HG03460 (cell line): ENCODE measurements around the gene SEMA4D.
"Not testable (repeated sequence)": the region's sequence is repeated elsewhere in the genome, so short reads cannot be mapped to it uniquely, and the experiment has no call there.

Source experiments
- ATAC-seq: cut with Tn5 transposase; IDR thresholded peaks from one replicate; pipeline ENCODE4 v1.9.1; 2021; ENCODE audit not compliant: unreplicated experiment

Gene SEMA4D

GRCh38 chr9:89358376-89358916 is 139.5 kb downstream of the SEMA4D start:
- ATAC-seq, result no peak

DNA sequence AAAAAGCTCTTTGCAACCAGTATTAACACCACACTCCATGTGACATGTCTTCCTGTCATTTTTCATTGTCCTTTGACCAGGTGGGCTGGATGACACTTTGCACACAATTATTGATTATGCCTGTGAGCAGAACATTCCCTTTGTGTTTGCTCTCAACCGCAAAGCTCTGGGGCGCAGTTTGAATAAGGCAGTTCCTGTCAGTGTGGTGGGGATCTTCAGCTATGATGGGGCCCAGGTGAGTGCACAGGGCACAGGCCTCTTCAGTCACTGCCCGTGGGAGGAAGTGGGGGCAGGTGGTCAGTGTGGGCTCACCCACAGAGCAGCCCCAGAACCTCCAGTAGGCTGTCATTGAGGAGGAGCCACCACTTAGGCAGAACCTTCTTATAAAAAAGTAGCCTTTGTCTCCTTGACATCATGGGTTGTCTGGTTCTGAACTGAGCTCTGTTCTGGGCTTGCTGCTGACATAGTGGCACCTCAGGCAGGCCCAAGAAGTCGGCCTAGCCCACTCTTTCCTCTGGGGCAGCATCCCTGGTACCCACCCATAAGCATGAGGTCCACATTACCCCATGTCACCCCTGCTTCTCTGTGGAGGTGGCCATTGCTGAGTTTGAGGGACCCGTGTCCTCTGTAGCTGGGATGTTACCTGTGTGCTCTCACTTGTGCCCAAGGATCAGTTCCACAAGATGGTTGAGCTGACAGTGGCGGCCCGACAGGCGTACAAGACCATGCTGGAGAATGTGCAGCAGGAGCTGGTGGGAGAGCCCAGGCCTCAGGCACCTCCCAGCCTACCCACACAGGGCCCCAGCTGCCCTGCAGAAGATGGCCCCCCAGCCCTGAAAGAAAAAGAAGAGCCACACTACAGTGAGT is 140.3 kb downstream of the SEMA4D start:
- ATAC-seq, result no peak

DNA sequence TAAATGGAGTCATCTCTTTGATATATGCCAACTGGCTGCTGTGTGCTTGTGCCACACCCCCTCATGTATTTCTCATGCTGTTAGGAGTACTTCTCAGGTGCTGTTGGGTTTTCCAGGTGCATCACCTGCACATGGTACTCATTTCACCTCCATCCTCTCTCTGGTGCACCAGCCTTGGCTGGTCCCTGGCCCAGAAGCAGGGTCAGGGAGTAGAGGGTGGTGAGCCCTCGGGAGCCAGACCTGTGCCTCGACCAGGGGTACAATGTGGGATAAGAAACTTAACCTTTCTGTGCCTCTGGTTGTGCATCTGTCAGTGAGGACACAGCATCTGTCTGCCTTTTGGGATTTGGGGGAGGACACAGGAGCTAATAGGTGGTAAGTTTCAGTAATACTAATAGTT is 141.1 kb downstream of the SEMA4D start:
- no peak for ATAC-seq

- no peak for ATAC-seq
Measured at GRCh38 chr9:89354471-89354870, 143.4 kb downstream of the SEMA4D start.

GRCh38 chr9:89353989-89354388 is 143.9 kb downstream of the SEMA4D start:
- no peak for ATAC-seq

DNA sequence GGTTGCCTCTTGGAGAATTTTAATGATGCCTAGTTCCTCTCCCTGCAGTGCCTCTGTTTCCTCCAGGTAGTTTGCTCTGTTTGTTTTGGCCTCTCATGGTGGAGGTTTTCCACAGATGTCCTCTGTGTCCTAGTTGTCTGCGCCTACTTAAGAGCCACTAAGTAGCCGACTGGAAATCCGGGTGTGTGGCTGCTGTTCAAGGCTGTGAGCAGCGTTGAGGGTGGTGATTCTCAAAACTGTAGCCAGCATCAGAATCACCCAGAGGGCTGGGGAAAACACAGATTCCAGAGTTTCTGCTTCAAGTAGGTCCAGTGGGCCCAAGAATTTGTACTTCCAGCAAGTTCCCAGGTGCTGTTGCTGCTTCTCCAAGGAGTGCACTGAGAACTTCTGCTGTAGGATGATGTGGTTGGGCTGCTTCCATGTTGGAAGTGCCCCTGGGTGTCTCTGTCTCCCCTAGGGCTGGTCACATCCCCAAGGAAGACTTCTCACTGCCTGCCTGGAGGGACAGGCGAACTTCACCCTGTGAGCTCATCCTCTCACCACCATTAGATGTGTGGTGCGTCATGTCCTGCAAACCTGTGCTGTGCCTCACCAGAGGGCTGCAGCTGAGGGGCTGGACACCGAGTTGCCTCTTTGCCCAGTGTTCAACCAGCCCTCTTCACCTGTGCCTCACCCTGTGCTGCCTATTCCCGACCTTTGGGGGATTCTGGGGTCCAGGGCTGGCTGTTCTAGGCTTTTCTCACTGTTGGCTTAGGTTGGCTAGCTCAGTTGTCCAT is 144.9 kb downstream of the SEMA4D start:
- ATAC-seq, result no peak

DNA sequence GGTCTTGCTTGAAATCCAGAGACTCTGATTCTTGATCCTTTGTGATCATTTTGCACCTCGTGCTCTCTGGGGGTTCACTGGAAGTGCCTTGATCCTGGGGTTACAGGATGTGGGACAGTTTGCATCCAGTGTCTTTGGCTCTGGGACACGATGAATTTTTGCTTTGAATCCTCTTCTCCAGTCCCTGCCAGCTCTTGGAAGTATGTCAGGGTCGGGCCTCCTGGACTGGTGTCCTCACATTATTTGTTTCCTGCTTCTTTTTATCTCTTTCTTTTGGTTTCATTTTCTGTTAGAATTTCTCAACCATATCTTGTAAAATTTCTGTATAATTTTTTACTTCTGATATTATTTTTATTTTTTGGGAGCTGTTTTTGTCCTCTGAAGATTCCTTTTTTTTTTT is 145.5 kb downstream of the SEMA4D start:
- ATAC-seq, result no peak

GRCh38 chr9:89351584-89352300 is 146.2 kb downstream of the SEMA4D start:
- no peak for ATAC-seq

- no peak for ATAC-seq
Measured at GRCh38 chr9:89350988-89351557, 146.8 kb downstream of the SEMA4D start.

GRCh38 chr9:89349607-89350006 is 148.3 kb downstream of the SEMA4D start:
- no peak for ATAC-seq

DNA sequence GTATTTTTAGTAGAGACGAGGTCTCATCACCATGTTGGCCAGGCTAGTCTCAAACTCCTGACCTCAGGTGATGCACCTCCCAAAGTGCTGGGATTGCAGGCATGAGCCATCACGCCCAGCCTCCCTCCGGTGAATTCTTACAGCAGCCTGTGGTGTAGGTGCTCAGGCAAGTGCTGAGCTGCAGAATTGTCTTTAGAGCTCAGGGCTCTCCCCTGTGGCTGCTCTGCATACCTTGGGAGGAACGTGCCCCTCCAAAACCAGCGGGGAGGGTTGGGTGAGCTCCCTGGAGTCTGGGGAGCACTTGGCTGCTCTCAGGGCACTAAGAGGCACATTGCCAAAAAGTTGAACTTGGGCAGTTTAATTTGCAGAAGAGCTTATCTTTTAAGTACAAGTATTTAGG is 150.3 kb downstream of the SEMA4D start:
- no peak for ATAC-seq

DNA sequence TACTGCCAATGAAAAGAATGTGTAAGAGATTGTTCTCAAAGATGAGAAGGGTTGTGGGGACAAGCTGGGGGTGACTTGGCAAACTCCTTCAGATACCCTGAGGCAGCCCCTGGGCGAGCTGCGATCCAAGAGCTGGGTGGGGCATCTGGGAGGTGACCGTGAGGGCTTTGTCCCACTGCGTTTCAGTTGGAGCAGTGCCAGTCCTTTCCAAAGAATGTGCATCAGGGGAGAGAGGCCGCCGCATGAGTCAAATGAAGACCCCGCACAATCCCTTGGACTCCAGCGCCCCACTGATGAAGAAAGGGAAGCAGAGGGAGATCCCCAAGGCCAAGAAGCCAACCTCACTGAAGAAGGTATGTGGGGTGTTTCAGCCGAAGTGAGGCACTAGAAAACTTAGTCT is 151.2 kb downstream of the SEMA4D start:
- no peak for ATAC-seq

- no peak for ATAC-seq
Measured at GRCh38 chr9:89345476-89345875, 152.4 kb downstream of the SEMA4D start.

- ATAC-seq, result not testable (repeated sequence)
Measured at GRCh38 chr9:89343812-89344211, 154.1 kb downstream of the SEMA4D start.

GRCh38 chr9:89342948-89343347 is 155.0 kb downstream of the SEMA4D start:
- no peak for ATAC-seq

DNA sequence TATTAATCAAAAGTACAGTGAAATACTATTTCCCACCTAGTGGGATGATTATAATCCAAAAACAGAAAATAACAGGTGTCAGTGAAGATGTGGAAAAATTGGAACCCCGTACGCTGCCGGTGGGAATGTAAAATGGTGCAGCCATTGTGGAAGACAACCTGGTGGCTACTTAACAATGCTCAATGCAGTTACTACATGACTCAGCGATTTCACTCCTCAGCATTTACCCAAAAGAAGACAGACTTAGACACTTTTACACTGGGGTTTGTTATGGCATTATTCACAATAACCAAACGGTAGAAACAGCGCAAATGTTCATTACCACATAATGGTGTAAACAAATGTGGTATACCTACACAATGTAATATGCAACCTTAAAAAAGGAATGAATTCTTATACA is 155.7 kb downstream of the SEMA4D start:
- no peak for ATAC-seq

GRCh38 chr9:89340332-89340731 is 157.6 kb downstream of the SEMA4D start:
- ATAC-seq, result no peak

DNA sequence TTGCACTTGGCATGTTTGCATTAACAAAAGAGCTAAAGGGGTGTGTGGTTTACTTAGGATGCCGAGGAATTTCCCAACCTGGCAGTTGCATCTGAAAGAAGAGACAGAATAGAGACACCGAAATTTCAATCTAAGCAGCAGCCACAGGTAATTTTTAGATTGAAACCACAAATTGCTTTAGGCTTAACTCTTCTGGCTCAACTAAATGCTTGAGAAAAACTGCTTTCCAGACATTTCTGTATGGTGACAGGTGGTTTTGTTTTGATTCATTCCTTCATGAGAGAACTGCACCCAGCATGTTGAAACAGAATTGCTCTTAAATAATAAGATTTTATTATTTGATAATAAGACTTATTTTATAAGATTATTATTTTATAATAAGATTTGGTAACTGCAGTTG is 158.1 kb downstream of the SEMA4D start:
- no peak for ATAC-seq

DNA sequence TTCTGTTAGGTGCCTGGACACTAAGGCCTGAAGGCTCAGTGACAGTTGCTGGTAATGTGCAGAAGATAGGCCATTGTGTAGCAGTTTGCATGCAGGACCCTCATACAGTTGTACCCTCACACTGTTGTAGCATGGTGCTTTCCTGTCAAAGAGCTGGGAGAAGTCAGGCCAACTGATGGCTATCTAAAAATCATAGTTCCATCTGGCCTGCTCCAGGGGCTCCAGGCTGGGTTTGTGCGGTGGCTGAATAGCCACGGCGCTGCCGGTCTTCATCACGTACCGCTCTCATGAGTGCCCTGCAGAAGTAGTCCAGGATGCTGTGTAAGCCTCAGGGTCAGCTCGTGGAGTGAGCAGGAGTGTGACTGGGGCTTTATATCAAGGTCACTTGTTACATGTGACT is 167.4 kb downstream of the SEMA4D start:
- ATAC-seq, result no peak

DNA sequence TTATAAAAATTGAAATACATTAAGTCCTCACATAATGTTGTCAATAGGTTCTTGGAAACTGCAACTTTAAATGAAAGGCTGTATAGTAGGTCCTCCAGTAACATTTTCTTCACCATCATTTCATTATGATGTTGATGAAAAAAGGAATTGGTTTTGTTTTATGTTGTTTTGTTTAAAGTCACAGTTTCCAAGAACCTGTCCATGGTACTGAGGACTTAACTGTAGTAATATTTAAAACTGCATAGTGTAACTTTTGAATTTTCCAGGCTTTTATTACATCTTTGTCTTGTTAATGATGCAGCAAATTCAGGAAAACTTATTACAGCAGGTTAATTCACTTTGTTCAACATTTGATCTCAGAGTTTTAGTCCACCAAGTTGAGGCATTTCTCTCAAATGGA is 168.0 kb downstream of the SEMA4D start:
- ATAC-seq, result no peak

DNA sequence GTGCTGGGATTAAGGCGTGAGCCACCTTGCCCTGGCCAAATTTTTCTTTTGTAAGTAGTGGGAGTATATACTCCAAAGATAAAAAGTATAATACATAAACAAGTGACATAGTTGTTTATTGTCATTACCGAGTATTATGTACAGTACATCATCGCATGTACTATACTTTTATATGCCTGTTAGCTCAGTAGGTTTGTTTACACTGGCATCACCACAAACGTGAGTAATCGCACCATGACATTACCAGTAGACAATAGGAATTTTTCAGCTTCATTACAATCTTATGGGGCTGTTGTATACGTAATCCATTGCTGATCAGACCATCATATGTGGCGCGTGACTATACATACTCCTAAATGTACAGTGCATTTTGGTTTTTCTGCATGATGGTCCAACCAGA is 169.8 kb downstream of the SEMA4D start:
- ATAC-seq, result no peak
